LoVo (cell line): ENCODE results near the gene SKAP1.

Experiments
- DNase-seq: peaks from one replicate; pipeline ENCODE4 v3.0.0-alpha.2; 2016; ENCODE audit warnings: low spot score

The SKAP1 gene

GRCh38 chr17:48104440-48104839 is 325.6 kb downstream of the SKAP1 start:
- no peak for DNase-seq

- DNase-seq = no peak
Measured at GRCh38 chr17:48102798-48103715, 327.0 kb downstream of the SKAP1 start.

- DNase-seq = no peak
Measured at GRCh38 chr17:48102043-48102750, 327.8 kb downstream of the SKAP1 start.

- DNase-seq = peak; percentile 91
Measured at GRCh38 chr17:48101012-48101720, 328.8 kb downstream of the SKAP1 start, which contains the start of gene CBX1. Gene CBX1, minus strand, starts transcription at chr17:48101478. Its CDS starts 24,474 bp downstream, at chr17:48077004.

GRCh38 chr17:48100591-48101011 is 329.4 kb downstream of the SKAP1 start:
- peak; percentile 37 for DNase-seq

DNA sequence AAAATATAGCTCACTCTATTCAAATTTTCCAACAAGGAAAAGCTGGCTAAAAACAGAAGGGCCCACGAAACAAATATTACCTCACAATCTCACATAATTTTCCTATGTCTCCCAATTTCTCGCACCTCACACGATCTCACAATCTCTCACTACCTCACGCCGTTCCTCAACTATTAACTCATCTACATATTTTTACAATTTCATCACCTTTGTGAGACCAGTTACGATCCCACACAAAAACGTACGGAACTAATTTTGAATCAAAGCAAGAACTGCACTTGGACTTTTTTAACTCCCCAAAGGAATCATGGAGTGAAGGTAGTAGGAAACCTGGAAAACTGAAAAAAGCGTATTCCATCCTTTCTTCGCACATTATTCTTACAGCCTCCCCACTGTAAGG is 329.9 kb downstream of the SKAP1 start:
- DNase-seq = no peak

GRCh38 chr17:48095611-48096010 is 334.4 kb downstream of the SKAP1 start:
- no peak for DNase-seq

DNA sequence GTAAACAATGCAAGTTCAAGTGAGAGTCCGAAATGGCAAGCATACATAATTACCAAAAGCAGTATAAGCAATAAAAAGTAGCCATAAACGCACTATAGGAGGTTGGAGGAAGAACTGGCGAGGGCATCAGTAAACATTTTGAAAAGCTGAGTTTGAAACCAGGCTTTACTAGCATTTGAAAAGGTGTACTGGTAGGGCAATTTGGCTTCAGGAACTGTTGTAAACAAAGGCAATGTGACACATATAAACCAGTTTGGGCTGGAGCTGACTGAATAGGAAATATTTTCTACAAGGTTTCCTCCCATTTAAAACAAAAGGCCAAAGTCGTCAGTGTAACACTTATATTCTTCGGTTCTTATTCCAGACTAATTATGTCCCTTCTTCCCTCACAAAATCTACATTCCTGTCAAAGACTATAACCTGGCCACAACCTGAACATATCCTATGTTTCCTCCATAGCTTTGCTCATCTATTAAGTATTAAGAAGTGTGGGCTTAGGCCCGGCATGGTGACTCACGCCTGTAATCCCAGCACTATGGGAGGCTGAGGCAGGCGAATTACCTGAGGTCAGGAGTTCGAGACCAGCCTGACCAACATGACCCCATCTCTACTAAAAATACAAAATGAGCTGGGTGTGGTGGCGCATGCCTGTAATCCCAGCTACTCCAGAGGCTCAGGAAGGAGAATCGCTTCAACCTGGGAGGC is 336.5 kb downstream of the SKAP1 start:
- DNase-seq = no peak

GRCh38 chr17:48084932-48085331 is 345.1 kb downstream of the SKAP1 start:
- no peak for DNase-seq
